Myocyte (in vitro differentiated cells): ENCODE measurements around the gene NEU1. TPM values are rescaled to one million over a fixed set of nuclear protein-coding genes. Genes with fewer than 3 reads are reported as not detected.
"Not testable (repeated sequence)": the region's sequence is repeated elsewhere in the genome, so short reads cannot be mapped to it uniquely, and the experiment has no call there.

Experiments used
- DNase-seq: peaks from one replicate; pipeline ENCODE4 v3.0.0-alpha.2; 2012; ENCODE audit warnings: low read depth
- total RNA-seq: library from RNA; depleted of rRNA; stranded (reverse); fragments of >200 nt; gene quantifications from 2 replicates; pipeline ENCODE4 v1.2.3, GENCODE V29; 2014

The NEU1 gene
- total RNA-seq, 1 donor from 2014 or later = 128 TPM

DNA sequence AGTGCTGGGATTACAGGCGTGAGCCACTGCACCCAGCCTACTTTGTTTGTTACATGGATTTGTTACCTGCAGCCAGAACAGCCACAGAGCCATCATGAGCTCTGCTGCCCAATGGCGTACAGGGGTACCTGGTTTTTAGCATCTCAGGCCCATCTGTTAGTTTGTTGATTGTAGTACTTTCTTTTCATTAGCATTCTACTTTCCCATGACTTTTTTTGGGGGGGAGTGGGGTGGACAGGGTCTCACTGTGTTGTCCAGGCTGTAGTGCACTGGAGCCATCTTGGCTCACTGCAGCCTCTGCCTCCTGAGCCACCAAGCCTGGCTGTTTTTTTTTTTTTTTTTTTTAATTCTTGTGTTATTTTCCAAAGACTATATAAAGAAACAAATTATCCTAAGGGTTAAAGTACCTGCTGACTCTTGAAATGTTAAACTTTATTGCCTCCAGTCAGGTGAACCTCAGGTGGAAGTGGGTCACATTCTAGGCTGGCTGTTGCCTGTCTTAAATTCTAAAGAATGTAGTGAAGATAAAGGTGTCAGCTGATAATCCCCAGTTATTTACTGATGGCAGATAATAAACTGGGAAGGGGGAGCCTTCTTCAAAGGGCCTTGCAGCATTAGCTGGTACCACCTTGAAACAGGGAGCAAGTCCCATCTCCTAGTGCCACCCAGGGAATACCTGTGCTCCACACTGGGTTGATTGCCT, 15.2 kb downstream of the NEU1 start:
- DNase-seq = no peak

DNA sequence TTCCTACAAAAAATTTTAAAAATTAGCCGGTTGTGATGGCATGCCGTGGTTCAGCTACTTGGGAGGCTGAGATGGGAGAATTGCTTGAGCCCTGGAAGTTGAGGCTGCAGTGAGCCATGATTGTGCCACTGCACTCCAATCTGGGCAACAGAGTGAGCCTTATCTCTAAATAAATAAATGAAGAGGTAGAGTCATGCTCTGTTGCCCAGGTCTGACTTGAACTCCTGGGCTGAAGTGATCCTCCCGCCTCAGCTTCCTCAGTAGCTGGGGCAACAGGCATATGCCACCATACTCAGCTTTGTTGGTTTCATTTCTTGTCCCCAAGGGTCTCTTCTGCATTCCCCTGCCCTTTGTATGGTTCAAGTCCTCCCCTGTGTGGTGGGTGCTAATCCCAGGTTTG, 18.1 kb downstream of the NEU1 start:
- no peak for DNase-seq

DNA sequence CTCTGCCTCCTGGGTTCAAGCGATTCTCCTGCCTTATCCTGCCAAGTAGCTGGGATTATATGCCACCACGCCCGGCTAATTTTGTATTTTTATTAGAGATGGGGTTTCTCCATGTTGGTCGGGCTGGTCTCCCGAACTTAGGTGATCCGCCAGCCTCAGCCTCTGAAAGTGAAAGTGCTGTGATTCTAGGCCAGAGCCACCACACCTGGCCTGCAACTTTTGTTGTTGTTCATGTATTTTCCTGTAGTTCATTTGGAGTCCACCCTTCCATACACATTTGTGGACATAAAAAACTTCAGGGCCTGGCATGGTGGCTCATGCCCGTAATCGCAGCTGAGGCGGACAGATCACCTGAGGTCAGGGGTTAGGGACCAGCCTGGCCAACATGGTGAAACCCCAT, 20.6 kb downstream of the NEU1 start:
- DNase-seq = no peak

DNA sequence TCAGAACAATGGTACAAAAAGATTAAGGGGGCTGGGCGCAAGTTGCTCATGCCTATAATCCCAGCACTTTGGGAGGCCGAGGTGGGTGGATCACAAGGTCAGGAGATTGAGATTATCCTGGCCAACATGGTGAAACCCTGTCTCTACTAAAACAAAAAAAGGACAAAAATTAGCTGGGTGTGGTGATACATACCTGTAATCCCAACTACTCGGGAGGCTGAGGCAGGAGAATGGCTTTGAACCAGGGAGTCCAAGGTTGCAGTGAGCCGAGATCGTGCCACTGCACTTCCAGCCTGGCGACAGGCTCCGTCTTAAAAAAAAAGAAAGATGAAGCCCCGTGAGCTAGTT, 22.9 kb downstream of the NEU1 start:
- not testable (repeated sequence) for DNase-seq

DNA sequence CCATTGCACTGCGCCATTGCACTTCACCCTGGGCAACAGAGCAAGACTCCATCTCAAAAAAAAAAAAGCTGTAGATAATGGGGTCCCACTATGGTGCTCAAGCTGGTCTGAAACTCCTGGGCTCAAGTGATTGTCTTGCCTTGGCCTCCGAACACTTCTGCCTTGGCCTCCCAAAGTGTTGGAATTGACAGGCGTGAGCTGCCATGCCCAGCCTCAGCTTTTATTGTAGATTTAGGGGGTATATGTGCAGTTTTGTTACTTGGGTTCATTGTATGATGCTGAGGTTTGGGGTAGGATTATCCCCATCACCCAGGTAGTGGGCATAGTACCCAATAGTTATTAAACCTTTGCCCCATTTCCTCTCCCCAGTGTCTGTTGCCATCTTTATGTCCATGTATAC, 23.7 kb downstream of the NEU1 start:
- DNase-seq = no peak

DNA sequence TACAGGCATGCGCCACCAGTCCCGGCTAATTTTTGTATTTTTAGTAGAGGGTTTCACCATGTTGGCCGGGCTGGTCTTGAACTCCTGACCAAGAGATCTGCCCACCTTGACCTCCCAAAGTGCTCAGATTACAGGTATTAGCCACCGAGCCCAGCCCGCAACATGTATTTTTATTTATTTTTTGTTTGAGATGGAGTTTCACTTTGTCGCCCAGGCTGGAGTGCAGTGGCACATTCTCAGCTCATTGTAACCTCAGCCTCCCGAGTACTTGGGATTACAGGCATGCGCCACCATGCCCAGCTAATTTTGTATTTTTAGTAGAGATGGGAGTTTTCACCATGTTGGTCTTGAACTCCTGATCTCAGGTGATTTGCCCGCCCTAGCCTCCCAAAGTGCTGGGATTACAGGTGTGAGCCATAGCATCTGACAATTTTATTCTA, 24.5 kb downstream of the NEU1 start:
- not testable (repeated sequence) for DNase-seq

DNA sequence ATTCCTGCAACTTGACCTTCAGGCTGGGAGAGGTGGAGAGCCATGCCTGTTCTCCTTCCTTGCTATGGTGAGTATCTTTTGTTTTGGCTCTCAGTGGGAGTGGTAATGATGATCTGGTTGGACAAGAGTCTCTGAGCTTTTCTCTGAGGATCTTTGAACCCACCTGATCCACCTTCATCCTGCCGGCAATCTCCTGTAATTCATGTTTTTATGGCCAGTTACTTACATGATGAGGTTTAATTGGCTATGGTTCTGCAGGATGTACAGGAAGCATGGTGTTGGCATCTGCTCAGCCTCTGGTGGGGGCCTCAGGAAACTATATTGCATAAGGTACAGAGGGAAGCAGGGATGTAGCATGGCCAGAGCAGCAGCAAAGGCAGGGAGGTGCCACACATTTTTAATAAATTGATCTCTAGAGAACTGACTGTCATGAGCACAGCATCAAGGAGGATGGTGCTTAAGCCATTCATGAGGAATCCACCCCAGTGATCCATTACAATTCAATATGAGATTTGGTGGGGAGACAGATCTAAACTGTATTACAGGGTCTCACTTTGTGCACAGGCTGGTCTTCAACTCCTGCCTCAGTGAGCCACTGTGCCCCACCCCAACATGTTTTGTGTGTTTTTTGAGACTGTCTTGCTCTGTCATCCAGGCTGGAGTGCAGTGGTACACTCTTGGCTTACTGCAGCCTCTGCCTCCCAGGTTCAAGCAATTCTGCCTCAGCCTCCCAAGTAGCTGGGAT, 25.1 kb downstream of the NEU1 start:
- no peak for DNase-seq

DNA sequence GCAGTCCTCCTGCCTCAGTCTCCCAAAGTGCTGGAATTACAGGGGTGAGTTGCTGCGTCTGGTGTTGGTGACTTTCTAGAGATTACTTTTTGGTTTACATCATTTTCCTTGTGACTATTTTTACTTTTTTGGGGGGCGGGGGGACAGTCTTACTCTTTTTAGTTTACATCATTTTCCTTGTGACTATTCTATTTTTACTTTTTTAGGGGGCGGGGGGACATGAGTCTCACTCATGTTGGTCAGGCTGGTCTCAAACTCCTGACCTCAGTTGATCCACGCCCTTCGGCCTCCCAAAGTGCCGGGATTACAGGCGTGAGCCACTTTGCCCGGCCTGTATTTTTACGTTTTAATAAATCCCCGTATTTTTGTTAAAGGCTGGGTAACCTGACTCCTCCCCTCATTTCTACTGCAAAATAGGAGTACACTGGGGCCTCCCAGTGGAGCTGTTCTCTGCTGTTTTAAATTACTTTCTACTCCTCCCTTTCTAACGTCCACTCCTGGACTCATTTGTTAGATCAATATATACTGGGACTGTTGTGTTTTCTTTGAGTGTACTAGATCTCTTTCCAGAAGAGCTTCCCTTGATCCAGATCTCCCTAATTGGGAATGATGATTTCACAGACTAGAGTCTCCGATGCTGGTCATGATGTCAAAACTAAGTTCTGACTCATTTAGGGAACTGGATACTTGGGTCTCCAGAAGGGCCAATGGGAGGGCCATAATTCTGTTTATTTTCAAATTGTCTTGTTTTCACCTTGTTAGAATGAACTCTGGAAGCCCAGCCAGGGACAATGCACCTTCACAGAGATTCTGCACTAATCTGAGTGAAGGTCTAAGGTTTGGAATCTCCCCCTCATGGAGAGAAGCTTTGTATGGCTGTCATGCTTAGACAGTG, 25.9 kb downstream of the NEU1 start:
- DNase-seq = peak; percentile 61

DNA sequence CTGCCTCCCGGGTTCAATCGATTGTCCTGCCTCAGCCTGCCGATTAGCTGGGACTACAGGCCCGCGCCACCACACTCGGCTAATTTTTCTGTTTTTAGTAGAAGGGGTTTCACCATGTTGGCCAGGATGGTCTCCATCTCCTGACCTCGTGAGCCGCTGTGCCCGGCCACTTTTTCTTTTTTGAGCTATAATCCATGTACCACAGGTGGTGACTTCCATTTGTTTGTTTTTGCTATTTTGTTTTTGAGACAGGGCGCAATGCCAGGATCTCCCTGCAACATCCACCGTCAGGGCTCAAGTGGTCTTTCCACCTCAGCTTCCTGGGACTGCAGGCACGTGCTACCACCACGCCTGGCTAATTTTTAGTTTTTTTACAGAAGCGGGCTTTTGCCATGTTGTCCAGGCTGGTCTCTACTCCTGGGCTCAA, 26.6 kb downstream of the NEU1 start:
- DNase-seq = peak; percentile 28

DNA sequence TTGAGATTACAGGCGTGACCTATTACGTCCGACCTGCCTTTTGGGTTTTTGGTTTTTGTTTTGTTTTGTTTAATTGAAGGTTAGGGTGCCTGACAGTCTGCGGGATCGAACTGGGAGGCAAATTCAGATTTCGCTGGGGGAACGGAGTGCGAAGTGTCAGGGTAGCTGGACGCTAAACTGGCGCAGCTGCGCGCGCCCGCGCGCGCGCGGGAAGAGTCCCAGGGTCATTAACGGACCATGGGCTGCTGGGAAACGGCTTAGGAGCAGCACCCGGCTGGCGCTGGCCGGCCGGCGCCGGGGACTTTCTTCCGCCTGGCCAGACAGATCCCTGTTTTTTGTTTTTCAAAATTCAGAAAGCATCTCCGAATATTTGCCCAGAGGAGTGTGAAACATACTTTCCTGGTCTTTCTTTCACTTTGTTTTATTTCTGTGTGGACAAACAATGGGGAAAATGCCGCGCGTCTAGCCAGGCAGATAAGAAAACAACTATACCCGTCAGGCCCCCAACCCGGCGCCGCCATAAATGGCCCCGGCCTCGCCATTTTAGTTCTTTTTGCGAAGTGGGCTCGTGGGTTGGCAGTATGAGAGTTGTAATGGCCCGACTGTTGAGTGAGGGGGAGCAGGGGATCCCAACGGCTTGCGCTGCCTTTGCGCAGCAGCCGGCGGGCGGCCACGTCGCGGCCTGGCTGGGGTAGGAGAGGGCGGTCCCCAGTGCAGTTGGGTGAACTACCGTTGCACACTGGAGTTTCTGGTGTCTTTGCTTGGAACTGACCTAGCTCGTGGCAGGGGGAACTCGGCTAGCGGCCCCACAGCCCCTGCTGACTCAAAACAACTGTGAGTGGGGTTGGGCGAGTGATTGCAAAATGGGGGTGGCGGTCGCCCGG, 28.0 kb downstream of the NEU1 start:
- DNase-seq = peak; percentile 92

DNA sequence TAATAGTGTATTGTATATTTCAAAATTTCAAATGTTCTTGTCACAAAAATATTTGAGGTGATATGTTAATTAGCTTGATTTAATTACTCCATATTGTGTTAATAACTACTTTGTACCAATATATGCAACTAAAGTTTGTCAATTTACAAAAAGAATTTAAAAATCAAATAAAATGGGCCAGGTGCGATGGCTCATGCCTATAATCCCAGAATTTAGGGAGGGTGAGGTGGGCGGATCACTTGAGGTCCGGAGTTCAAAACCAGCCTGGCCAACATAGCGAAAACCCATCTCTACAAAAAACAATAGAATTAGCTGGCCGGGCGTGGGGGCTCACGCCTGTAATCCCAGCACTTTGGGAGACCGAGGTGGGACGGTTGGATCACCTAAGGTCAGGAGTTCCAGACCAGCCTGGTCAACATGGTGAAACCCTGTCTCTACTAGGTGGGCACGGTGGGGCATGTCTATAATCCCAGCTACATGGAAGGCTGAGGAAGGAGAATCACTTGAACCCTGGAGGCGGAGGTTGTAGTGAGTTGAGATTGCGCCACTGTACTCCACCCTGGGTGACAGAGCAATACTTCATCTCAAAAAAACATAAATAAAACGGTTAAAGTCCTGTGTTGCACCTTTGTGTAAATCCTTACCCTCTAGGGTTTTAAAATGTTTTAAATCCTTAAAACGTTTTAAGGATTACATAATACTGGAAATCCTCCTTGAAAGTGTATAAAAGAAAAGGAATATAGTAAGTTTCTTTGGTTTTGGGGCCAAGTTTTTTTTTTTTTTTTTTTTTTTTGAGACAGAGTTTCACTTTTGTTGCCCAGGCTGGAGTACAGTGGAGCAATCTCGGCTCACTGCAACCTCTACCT, 31.0 kb downstream of the NEU1 start:
- no peak for DNase-seq

DNA sequence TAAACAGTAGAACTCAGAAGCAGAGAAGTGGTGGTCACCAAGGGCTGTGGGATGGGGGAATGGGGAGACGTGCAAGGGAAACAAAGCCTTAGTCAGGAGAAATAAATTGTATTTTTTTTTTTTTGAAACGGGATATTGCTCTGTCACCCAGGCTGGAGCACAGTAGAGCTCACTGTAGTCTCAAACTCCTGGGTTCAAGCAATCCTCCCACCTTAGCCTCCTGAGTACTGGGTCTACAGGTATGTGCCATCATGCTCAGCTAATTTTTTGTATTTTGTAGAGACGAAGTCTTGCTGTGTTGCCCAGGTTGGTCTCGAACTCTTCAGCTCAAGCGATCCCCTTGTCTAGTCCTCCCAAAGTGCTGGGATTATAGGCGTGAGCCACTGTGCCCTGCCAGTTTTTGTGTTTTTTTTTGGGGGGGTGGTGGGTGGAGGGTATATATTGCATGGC, 31.7 kb downstream of the NEU1 start:
- no peak for DNase-seq

DNA sequence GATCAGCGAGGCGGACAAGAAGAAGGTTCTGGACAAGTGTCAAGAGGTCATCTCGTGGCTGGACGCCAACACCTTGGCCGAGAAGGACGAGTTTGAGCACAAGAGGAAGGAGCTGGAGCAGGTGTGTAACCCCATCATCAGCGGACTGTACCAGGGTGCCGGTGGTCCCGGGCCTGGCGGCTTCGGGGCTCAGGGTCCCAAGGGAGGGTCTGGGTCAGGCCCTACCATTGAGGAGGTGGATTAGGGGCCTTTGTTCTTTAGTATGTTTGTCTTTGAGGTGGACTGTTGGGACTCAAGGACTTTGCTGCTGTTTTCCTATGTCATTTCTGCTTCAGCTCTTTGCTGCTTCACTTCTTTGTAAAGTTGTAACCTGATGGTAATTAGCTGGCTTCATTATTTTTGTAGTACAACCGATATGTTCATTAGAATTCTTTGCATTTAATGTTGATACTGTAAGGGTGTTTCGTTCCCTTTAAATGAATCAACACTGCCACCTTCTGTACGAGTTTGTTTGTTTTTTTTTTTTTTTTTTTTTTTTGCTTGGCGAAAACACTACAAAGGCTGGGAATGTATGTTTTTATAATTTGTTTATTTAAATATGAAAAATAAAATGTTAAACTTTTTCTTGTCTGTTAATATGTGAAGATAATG, 32.9 kb downstream of the NEU1 start:
- peak; percentile 53 for DNase-seq

DNA sequence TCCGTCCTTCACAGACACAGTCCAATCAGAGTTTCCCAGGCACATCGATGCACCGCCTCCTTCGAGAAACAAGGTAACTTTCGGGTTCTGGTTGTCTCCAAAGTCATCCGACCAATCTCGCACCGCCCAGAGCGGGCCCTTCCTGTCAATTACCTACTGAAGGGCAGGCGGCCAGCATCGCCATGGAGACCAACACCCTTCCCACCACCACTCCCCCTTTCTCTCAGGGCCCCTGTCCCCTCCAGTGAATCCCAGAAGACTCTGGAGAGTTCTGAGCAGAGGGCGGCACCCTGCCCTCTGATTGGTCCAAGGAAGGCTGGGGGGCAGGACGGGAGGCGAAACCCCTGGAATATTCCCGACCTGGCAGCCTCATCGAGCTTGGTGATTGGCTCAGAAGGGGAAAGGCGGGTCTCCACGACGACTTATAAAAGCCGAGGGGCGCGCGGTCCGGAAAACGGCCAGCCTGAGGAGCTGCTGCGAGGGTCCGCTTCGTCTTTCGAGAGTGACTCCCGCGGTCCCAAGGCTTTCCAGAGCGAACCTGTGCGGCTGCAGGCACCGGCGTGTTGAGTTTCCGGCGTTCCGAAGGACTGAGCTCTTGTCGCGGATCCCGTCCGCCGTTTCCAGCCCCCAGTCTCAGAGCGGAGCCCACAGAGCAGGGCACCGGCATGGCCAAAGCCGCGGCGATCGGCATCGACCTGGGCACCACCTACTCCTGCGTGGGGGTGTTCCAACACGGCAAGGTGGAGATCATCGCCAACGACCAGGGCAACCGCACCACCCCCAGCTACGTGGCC, 35.1 kb downstream of the NEU1 start, which contains the start of gene HSPA1B:
HSPA1B (plus strand) TSS at position 453 of the 794 bp plus-strand sequence; CDS start at position 666, 213 bp downstream.
- DNase-seq = peak; percentile 100

DNA sequence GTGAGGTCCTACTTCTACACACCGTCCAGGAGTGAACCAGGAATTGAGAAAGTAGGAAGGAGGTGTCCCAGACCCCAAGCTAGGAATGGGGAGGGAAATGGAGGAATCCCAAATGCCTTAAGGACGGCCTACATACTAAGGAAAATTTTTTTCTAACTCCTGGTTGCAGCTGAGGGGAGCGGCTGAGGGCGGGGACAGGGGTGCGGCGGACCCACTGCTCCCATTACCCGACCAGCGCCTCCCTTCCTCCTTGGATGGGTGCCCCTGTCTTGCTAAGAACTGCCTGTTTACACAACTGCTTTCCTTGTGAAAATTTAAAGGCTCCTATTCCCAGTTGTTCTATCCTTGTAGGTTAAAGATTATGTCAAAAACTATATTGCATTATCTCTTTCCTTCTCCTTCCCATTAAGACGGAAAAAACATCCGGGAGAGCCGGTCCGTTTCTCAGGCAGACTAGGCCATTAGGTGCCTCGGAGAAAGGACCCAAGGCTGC, 35.8 kb downstream of the NEU1 start:
- peak; percentile 89 for DNase-seq

DNA sequence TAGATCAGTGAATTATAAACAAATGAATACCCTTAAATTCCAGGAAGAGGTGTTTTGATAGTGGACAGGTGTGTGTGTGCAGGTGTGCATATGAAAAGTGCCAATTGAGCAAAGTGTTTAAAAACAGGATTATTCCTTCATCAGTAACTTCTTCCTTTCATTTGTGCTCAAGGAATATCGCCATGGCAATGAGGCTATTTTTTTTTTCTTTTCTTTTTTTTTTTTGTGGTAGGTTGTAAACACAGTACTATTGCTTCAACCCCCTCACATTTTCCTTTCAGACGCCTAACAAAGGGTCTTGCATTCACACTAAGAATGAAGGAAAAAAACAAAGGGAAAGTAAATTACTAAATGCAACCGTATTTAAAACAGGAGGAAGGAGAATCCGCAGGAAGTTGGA, 37.1 kb downstream of the NEU1 start:
- no peak for DNase-seq

DNA sequence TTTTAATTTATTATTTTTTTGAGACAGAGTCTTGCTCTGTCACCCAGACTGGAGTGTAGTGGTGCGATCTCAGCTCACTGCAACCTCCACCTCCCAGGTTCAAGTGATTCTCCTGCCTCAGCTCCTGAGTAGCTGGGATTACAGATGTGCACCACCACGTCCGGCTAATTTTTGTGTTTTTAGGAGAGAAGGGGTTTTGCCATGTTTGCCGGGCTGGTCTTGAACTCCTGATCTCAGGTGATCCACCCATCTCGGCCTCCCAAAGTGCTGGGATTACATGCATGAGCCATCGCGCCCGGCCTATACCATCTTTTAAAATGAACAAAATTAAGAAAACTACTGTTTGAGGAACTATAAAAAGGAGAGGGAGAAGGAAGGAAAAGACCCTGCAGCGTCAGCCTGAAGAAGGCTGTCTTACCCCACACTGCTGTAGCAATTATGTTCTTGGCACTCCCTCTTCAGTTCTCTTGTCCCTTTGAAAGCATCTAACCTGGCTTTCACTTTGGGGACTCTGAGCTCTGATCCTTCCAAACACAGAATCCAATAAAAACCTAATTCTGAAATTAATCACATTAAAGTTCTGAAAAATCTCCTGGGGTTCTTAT, 38.9 kb downstream of the NEU1 start:
- DNase-seq = not testable (repeated sequence)
